Calu3 (cell line): ENCODE results near the gene KCNK6. TPM values are rescaled to one million over a fixed set of nuclear protein-coding genes. Genes with fewer than 3 reads are reported as not detected.

Experiments used
- BruUV-seq: library from RNA; stranded (reverse); fragments of 400-500 nt; replicated peaks from 2 replicates; lab custom pipeline; 2021; lab: Mats Ljungman, UMichigan
- CTCF ChIA-PET: fragments of 300-600 bp; sonication (Branson Sonifier 250); formaldehyde crosslinking; loops from one replicate; lab custom pipeline; 2022; ENCODE audit warnings: antibody characterized with exemption; lab: Charles Lee
- DNase-seq: peaks from one replicate; pipeline ENCODE4 v3.0.0; 2022
- H3K27ac Mint-ChIP-seq: one replicate; pipeline ENCODE4 v1.8.0; 2022; ENCODE audit warnings: mixed read lengths; ENCODE audit not compliant: unreplicated experiment
- H3K27me3 Mint-ChIP-seq: one replicate; pipeline ENCODE4 v1.8.0; 2022; ENCODE audit warnings: mixed read lengths; ENCODE audit not compliant: unreplicated experiment
- H3K36me3 Mint-ChIP-seq: one replicate; pipeline ENCODE4 v1.8.0; 2022; ENCODE audit warnings: mild to moderate bottlenecking, moderate library complexity, mixed read lengths; ENCODE audit not compliant: insufficient read depth, unreplicated experiment
- H3K4me1 Mint-ChIP-seq: one replicate; pipeline ENCODE4 v1.8.0; 2022; ENCODE audit warnings: mild to moderate bottlenecking, low read depth, mixed read lengths; ENCODE audit not compliant: unreplicated experiment
- H3K4me3 Mint-ChIP-seq: one replicate; pipeline ENCODE4 v1.8.0; 2022; ENCODE audit warnings: mild to moderate bottlenecking, low read depth, moderate library complexity, mixed read lengths; ENCODE audit not compliant: unreplicated experiment
- H3K9me3 Mint-ChIP-seq: one replicate; pipeline ENCODE4 v1.8.0; 2022; ENCODE audit warnings: low read depth, mixed read lengths; ENCODE audit not compliant: unreplicated experiment
- CTCF ChIP-seq: fragments of 200-600 bp; IDR thresholded peaks from one replicate; pipeline ENCODE4 v1.8.0; 2022; ENCODE audit warnings: antibody characterized with exemption; ENCODE audit not compliant: unreplicated experiment
- intact Hi-C: fragments of 100-400 bp; cut with micrococcal nuclease; formaldehyde crosslinking; loops from one replicate; pipeline ENCODE4 v1.10.0; 2022; ENCODE audit not compliant: unreplicated experiment
- total RNA-seq: library from RNA; stranded (reverse); gene quantifications from 2 replicates; pipeline ENCODE4 v1.2.3, GENCODE V29; 2022

KCNK6 gene
- total RNA-seq, 1 experiment from 2014 or later, result 3.6 TPM

- Mint-ChIP-seq H3K4me1 (peaks cover 66% of the 10 kb centered on the region), H3K4me3 (no peak overlapping the region)
- CTCF ChIA-PET, result interaction anchor here (0.7 to 1.7 kb wide), 6 partner anchors 10 to 97 kb away, joined by 3 to 16 read pairs (median 3); partner anchors contain the start of genes C19orf33, PSMD8 and SPINT2
Measured at GRCh38 chr19:38276942-38277517, 42.6 kb upstream of the KCNK6 start.

GRCh38 chr19:38277549-38277948 is 42.1 kb upstream of the KCNK6 start:
- peak; percentile 29 for DNase-seq
- Mint-ChIP-seq H3K4me3 (no peak overlapping the region), H3K27ac (peak overlapping the region; percentile 54), H3K27me3 (no peaks in the 10 kb centered on the region), H3K9me3 (no peaks in the 10 kb centered on the region), H3K4me1 (peaks cover 66% of the 10 kb centered on the region), H3K36me3 (peaks cover 80% of the 10 kb centered on the region)
- BruUV-seq, result no TSS peak
- no peak for TF ChIP-seq CTCF
- intact Hi-C loops, result no loop called here
- CTCF ChIA-PET, result interaction anchor here (0.5 to 1.7 kb wide), 7 partner anchors 10 to 97 kb away, joined by 3 to 16 read pairs (median 3); partner anchors contain the start of genes C19orf33, PSMD8 and SPINT2

More at GRCh38 chr19:38276942-38277517, 42.6 kb upstream of the KCNK6 start:
- Mint-ChIP-seq H3K27ac (peak overlapping the region; percentile 54), H3K27me3 (no peaks in the 10 kb centered on the region), H3K36me3 (peaks cover 83% of the 10 kb centered on the region), H3K9me3 (no peaks in the 10 kb centered on the region)
- no peak for DNase-seq
- no peak for TF ChIP-seq CTCF
- BruUV-seq, result no TSS peak
- intact Hi-C loops, result no loop called here

- peak overlapping the region; percentile 26 for H3K4me3 Mint-ChIP-seq
- peaks cover 62% of the 10 kb centered on the region for H3K4me1 Mint-ChIP-seq
- no peak for TF ChIP-seq CTCF
- no peak for DNase-seq
- CTCF ChIA-PET, result interaction anchor here (0.5 to 1.7 kb wide), 4 partner anchors 11 to 96 kb away, joined by 3 to 16 read pairs (median 3); partner anchors contain the start of genes PSMD8 and SPINT2
- BruUV-seq, result no TSS peak
- peak overlapping the region; percentile 54 for H3K27ac Mint-ChIP-seq
- no peaks in the 10 kb centered on the region for H3K27me3 Mint-ChIP-seq
- intact Hi-C loops, result no loop called here
- H3K36me3 Mint-ChIP-seq, result peaks cover 84% of the 10 kb centered on the region
- no peaks in the 10 kb centered on the region for H3K9me3 Mint-ChIP-seq
Measured at GRCh38 chr19:38277969-38278680, 41.5 kb upstream of the KCNK6 start.

GRCh38 chr19:38278751-38279150 is 40.9 kb upstream of the KCNK6 start:
- no peak overlapping the region for H3K4me3 Mint-ChIP-seq
- no peaks in the 10 kb centered on the region for H3K9me3 Mint-ChIP-seq
- CTCF ChIA-PET, result no interaction called here
- TF ChIP-seq CTCF, result no peak
- H3K27ac Mint-ChIP-seq, result no peak overlapping the region
- no peaks in the 10 kb centered on the region for H3K27me3 Mint-ChIP-seq
- intact Hi-C loops, result no loop called here
- BruUV-seq, result no TSS peak
- H3K36me3 Mint-ChIP-seq, result peaks cover 84% of the 10 kb centered on the region
- DNase-seq, result no peak
- peaks cover 56% of the 10 kb centered on the region for H3K4me1 Mint-ChIP-seq
